ENCODE measurements around the gene IMP3. TPM values are rescaled to one million over a fixed set of nuclear protein-coding genes. Genes with fewer than 3 reads are reported as not detected.
"Not testable (repeated sequence)": the region's sequence is repeated elsewhere in the genome, so short reads cannot be mapped to it uniquely, and the experiment has no call there.

Gene IMP3, protein sequence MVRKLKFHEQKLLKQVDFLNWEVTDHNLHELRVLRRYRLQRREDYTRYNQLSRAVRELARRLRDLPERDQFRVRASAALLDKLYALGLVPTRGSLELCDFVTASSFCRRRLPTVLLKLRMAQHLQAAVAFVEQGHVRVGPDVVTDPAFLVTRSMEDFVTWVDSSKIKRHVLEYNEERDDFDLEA
- 10 to 100 TPM; 53.9 to 61.3 TPM for total RNA-seq
- long read RNA-seq, transcript IMP3-202 (1 exons, 1,237 nt): major isoform, 95 of 100 reads
- long read RNA-seq, partial matches to known transcripts: 0 of 100 reads
- long read RNA-seq, other reads (novel, unspliced or antisense): 5 of 100 reads

DNA sequence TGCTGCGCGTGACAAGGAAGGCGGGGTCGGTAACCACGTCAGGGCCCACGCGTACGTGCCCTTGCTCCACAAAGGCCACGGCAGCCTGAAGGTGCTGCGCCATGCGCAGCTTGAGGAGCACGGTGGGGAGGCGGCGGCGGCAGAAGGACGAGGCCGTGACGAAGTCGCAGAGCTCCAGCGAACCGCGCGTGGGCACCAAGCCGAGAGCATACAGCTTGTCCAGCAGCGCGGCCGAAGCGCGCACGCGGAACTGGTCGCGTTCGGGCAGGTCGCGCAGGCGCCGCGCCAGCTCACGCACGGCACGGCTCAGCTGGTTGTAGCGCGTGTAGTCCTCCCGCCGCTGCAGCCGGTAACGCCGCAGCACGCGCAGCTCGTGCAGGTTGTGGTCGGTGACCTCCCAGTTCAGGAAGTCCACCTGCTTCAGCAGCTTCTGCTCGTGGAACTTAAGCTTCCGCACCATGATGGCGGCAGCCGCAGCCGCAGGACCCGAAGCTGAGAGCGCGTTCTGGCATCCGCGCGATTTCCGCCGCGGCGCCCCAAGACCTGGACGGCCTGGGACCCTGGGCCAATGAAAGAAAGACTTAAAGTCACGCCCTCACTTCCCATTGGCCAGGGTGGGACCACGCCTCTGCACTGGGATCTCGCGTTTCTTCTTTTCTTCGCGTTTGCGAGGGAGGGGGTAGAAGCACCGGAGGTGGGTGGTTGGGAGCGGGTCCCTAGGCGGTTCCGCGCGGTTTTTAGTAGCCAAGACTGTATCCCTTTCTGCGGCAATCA lies at the start of gene IMP3:
TSS of gene IMP3 (minus strand) at position 516 of the 774 bp plus-strand sequence. CDS start at position 460, 56 bp downstream.
- ATAC-seq: peak; percentile 88
- peak; percentile 94 to 96 for DNase-seq
- intact Hi-C loops (cut with DNase I, micrococcal nuclease): loop anchor here in 1 of 2 donors (10.0 kb wide), 1 partner anchor 275 kb away; the partner anchor contains the start of gene MAN2C1

DNA sequence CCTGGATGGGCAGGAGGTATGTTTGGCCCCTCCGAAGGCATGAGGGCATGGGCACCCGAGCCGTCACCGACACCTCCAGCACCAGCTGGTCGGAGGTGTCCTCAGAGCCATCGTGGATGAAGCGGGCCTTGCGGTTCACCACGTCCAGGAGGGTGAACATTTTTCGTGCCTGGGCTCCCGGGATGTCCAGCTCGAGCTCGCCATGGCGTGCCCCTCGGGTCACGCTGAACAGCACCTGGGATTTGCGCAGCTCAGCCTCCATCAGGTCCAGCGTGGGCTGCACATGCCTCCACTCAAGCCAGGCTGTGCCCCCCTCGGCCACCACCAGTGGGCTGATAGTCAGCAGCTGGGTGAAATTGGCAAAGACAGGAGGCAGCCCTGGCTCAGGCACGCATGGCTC lies 49.4 kb upstream of the IMP3 start:
- intact Hi-C loops (cut with DNase I, micrococcal nuclease); ATAC-seq; DNase-seq: not testable (repeated sequence)

DNA sequence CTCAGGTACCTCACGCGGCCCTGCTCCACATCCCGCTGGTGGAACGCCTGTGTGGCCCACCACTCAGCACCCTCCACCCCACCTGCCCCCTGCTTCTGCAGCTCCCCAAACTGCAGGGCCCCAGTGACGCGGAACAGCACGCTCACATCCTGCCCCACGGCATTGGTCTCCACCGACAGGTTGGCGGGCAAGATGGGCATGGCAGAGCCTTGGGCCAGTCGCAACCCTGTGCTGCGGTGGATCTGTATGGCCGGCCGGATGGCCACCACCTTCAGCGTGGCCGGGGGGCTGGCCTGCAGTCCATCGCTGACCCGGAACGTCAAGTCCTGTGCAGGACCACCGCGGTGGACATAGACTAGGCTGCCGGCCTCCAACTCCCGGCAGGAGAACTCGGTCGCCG lies 48.8 kb upstream of the IMP3 start:
- DNase-seq: no peak
- intact Hi-C loops (cut with DNase I, micrococcal nuclease): no loop called here
- no peak for ATAC-seq

DNA sequence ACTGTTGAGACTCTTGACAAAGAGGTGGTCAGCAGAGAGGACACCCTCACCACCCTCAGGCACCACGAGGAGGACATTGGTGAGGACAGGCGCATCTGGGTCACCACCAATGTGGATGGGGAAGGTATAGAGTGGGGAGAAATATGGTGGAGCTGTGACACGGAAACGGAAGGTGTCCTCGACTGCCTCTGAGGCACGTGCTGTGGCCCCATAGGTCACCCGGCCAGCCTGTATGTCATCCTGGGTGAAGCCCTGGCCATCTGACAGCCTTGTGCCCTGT lies 48.2 kb upstream of the IMP3 start:
- ATAC-seq (no peak), DNase-seq (no peak)
- intact Hi-C loops (cut with DNase I, micrococcal nuclease): no loop called here

DNA sequence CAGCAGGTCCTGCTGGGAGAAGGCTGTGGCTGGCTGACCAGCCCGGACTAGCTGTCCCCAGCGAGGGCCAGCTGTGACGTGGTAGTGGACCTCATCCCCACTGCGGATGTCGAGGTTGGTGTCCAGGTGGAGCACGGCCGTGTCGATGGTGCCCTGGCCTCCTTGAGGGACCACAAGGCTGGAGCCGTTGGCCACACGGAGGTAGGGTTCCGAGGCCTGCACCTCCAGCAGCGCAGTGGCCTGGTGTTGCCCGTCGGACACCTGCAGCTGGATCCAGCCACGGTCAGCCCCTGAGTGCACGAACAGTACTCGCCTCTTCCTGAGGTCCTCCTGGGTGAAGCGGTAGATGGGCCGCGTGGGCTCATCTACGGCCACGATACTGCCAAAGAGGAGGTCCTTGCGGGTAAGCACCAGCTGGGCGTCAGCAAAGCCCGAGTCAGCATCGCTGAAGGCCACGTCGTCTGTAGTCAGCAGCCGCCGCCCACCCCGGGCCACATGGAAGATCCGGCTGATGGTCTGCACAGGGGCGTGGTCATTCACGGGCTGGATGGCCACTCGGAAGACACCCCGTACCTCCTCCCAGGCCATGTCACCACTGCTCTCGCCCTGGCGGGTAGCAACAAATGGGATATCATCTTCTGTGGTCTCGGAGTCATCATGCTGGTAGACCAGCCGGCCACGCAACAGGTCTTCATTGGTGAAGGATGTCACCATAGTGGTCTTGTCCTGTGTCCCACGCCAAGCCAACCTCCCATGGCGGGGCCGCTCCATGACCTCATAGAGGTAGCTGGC lies 47.7 kb upstream of the IMP3 start:
- DNase-seq (no peak), ATAC-seq (no peak)
- intact Hi-C loops (cut with DNase I, micrococcal nuclease): no loop called here

DNA sequence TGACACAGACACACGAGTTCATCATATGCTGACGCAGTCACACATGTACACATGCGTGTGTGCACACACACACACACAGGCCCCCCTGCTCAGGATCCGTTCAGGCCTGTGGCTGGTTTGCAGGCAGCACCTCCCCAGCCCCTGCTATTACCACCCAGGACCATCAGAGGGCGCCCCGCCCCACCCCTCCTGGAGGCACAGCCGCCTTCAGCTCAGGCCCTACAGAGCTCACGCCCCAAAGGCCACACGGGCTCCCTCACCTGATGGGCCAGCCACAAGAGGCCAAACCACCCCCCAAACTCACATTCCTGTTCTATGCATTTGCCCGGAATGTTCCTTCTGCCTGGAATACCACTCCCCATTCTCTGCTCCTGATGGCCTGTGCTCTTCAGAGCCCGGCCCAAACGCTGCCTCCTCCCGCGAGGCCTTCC lies 46.2 kb upstream of the IMP3 start:
- peak; percentile 81 for ATAC-seq
- peak; percentile 77 to 83 for DNase-seq
- intact Hi-C loops (cut with DNase I, micrococcal nuclease): not testable (repeated sequence)

- no peak for DNase-seq
- intact Hi-C loops (cut with DNase I, micrococcal nuclease): no loop called here
- no peak for ATAC-seq
Measured at GRCh38 chr15:75685195-75685594, 45.2 kb upstream of the IMP3 start.

DNA sequence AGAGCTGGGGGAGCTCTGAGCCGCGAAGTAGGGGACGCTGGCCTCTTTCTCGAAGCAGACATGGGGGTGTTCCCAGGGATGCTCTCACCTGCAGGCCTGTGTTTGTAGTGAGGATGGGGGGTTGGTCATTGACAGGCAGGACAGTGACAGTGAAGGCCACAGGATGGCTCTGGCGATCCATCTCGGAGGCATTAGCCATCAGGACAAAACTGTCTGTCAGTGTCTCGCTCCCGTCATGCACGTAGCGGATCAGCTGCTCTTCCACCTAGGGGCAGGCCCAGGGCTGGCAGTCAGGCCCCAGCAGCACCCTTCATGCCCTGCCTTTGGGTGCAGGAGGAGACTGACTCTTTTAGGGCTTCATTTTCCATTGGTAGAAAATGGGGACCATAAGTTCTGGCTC lies 44.6 kb upstream of the IMP3 start:
- ATAC-seq: no peak
- DNase-seq: no peak
- intact Hi-C loops (cut with DNase I, micrococcal nuclease): no loop called here

GRCh38 chr15:75683646-75684312 lies 43.8 kb upstream of the IMP3 start:
- ATAC-seq (peak; percentile 75), DNase-seq (peak in 1 of 2 donors; percentile 68)
- intact Hi-C loops (cut with DNase I, micrococcal nuclease): not testable (repeated sequence)

GRCh38 chr15:75682181-75683135 lies 42.4 kb upstream of the IMP3 start:
- ATAC-seq: no peak

DNA sequence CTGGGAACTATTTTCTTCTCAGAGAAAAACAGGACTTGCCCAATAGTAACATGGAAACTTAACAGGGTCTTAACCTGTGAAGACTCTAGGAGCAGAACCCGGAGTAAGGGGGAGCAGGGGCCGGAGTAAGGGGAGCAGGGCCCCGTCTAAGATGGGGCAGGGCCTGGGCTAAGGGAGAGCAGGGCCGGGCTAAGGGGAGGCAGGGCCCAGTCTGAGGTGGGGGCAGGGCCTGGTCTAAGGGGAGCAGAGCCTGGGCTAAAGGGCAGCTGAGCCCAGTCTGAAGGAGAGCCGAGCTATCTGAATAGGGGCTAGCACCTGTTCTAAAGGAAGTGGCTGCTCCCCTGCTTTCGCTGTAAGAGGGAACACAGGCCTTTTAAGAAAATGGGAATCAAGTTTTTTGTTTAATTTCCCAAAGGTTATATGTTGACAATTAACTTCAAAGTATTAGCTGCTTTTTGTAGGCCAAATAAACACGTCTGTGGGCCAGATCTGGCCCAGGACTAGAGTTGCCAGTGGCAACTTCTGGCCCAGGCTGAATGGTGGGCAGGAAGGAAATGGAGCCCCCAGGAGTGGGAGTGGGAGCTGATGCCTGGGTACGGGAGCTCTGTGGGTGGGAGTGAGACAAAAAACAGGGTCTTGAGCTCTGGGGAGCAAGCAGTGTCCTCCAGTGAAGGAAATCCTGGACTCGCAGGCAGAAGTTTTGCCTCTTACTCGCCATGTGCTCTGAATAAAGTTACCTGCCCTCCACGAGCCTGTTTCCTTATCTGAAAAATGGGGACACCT lies 40.2 kb upstream of the IMP3 start:
- DNase-seq (no peak), ATAC-seq (no peak)
- intact Hi-C loops (cut with DNase I, micrococcal nuclease): no loop called here

More at GRCh38 chr15:75682181-75683135, 42.4 kb upstream of the IMP3 start:
- no peak for DNase-seq
- intact Hi-C loops (cut with DNase I, micrococcal nuclease): no loop called here

GRCh38 chr15:75678324-75678690 lies 38.3 kb upstream of the IMP3 start:
- ATAC-seq, DNase-seq: not testable (repeated sequence)
- intact Hi-C loops (cut with DNase I, micrococcal nuclease): loop anchor here in 1 of 2 donors (5.0 kb wide), 1 partner anchor 46 kb away; no protein-coding TSS in a partner anchor

DNA sequence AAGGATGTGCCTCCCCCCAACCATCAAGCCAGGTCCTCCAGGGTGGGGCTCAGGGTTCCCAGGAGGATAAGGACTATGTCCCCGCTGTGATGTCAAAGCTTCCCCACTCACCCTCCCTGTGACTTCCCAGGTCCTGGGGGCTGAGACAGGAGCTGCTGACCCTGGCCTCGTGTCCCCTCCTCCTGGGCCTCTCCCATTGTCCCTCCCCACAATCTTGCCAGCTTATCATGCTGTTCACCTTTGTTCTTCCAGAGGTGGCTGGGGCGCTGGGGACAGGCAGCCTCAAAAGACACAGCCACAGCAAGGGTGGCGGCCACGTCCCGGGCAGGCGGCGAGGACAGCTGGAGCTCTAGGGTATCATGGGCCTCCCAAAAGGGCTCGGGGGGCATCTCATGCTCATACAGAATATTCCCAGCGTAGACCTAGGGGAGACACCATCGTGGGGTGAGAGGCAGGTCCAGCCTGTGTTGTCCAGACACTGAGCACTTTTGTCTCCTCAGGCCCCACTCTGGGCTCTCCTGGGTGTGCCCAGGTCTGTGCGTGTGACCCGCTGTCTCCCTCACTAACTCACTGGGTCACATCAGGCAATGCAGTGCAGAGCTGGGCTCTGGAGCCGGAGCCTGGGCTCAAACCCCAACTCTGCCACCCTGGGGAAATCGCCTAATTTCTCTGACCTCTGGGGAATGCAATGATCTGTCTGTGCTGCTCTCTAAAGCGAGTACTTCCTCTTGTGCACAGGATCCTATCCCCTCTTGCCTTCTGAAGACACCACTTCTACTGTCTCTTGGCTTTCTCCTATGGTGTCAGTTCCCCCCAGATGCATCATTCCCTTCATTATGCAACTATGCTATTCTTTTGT lies 37.7 kb upstream of the IMP3 start:
- intact Hi-C loops (cut with DNase I, micrococcal nuclease): loop anchor here in 1 of 2 donors (5.0 kb wide), 1 partner anchor 45 kb away; no protein-coding TSS in a partner anchor
- DNase-seq: no peak
- ATAC-seq: no peak

DNA sequence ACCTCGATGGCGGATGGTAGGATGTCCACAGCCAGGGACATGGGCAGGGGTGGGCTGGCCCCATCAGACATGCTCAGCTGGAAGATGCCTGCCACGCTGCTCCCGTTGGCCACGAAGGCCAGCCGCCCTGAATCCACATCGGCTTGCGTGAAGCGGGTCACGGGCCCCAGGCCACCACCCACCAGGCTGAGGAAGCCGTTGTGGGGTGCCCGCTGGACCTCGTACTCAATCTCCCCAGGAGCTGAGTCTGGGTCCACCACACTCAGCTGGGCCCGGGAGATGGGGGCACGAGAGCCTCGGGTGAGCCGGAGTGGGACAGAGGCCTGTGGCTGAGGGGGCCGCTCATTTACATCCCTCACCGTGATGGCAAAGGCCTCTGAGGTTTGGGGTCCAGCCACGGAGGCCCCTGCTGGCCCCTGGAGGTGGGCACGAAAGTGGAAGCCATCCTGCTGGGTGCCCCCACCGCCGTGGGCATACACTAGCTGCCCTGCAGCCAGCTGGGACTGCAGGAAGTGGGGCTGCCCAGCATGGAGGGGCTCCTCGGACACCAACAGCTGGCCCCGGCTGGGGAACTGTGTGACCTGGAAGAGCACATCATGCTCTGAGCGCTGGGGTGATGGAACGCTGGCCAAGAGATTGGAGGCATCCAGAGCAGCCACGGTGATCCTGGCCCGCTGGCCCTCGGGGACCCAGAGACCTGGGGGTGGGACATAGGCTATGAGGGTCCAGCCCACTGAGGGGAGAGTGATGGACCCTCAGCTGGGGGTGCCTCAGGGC lies 36.9 kb upstream of the IMP3 start:
- intact Hi-C loops (cut with DNase I, micrococcal nuclease): loop anchor here in 1 of 2 donors (5.0 kb wide), 1 partner anchor 45 kb away; no protein-coding TSS in a partner anchor
- no peak for ATAC-seq

More for the DNA sequence above, 36.9 kb upstream of the IMP3 start:
- DNase-seq: no peak
